8988T (cell line): ENCODE data around the gene SHCBP1.
A peak's percentile ranks its signal among the peaks of the same experiment; 100 is the strongest.
"Not testable (repeated sequence)": the region's sequence is repeated elsewhere in the genome, so short reads cannot be mapped to it uniquely, and the experiment has no call there.

Experiments used
- DNase-seq: peaks from one replicate; pipeline ENCODE4 v3.0.0; 2011

The SHCBP1 gene

DNA sequence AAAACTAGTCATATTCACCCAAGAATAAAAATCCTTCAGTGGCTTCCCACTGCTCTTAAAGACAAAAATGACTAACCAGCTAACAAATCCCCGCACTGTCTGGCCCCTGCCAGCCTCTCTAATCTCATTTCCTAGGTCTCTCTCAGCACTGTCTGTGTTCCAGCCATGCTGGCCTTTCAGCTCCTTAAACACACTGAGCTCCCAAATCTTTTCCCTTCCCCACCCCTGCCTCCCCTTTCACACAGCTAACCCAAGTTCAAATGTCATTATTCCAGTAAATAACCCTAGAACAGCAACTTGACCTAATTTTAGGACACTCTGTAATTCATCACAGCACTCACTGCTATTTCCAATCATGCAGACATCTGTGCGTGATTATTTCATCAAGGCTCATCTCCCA lies 7.8 kb downstream of the SHCBP1 start:
- no peak for DNase-seq

- no peak for DNase-seq
Observed at GRCh38 chr16:46612121-46612520, 9.1 kb downstream of the SHCBP1 start.

DNA sequence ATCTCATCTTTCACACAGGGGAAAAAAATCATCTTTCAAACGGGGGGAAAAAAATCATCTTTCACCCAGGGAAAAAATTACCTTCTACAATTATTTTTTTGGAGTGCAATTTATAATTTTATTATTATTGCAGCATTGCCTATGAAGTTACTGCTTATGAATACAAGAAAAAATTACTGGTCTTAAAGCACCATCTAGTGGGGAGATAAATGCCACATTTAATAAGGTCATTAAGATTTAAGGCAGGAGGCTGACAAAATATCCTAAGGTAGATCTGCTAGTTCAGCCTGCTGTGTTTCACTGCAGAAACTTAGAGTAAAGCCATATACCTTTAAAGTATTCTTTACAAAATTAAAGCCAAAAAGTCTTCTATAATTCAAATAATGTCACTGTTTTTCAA lies 13.7 kb downstream of the SHCBP1 start:
- no peak for DNase-seq

DNA sequence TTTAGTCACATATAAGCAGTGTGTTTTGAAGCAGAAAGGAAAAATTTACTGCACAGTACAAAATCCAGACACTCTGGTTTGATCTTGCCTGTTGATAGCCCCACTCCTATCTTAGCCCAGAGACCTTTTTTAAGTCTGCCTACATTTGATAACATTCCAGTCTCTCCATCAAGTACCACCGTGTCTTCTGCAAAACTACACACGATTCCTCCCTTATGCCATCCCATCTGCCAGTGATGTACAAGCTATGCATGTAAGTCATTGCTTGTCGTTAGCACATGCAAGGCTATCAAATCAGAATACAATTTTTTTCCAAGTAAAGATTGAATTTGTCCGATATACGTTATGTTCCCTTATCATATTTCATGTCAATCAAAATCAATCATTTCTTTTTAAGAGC lies 14.9 kb downstream of the SHCBP1 start:
- DNase-seq, result no peak

GRCh38 chr16:46591257-46591656 lies 29.9 kb downstream of the SHCBP1 start:
- DNase-seq, result no peak

- DNase-seq, result no peak
Observed at GRCh38 chr16:46586011-46586577, 35.1 kb downstream of the SHCBP1 start.

- no peak for DNase-seq
Observed at GRCh38 chr16:46583036-46583435, 38.1 kb downstream of the SHCBP1 start.

DNA sequence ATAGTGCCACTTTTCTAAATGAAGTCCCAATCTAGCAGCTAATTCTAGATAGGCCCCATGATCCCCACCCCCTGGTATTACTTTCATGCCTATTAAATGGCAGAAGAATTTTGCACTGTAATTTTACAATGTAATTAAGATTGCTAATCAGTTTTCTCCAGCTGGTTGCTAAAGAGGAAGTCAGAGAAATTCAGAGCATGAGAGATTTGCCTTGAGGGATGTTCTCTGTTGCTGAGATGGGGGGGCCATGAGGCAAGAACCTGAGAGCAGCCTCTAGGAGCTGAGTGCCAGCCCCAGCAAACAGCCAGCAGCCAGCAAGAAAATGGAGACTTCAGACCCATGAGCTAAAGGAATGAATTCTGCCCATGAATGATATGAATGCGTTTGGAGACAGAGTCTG lies 38.9 kb downstream of the SHCBP1 start:
- no peak for DNase-seq

- DNase-seq, result no peak
Observed at GRCh38 chr16:46577988-46578579, 43.1 kb downstream of the SHCBP1 start.

GRCh38 chr16:46573834-46574159 lies 47.4 kb downstream of the SHCBP1 start:
- no peak for DNase-seq

- peak; percentile 60 for DNase-seq
Observed at GRCh38 chr16:46573008-46573833, 48.0 kb downstream of the SHCBP1 start.

- no peak for DNase-seq
Observed at GRCh38 chr16:46569231-46569735, 51.9 kb downstream of the SHCBP1 start.

DNA sequence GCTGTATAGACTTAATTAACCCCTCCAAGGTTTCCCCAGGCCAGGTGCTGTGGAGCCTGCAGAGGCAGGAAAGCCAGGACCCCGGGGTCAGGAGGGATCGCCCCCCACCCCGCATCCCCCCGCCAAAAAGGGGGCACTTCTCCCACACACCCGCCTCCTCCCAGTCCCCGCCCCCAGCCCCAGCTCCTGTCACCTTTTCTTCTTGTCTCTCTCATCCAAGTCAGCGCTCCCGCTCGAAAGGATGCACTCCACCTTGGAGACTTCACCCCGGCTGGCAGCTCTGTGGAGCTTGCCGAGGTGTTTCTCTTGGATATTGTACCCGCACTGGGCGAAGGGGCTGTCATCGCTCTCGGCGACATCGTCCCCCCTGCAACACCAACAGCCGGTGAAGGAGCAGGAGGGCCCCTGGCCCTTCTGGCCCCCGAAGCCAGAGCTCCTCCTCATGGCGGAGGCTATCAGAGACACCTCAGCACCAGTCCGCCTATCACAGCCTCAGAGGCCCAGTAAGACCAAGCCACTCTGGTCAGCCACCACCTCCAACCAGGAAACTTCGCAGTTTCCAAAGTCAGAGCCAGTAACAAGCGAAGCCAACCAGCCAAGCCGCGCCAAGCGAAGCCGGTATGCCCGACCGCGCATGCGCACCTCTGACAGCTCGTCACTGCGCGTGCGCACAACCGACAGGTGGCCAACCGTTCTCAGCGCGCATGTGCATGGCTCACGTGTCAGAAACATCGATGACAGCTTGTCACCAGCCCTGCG lies 52.5 kb downstream of the SHCBP1 start:
- no peak for DNase-seq

GRCh38 chr16:46562979-46563378 lies 58.2 kb downstream of the SHCBP1 start:
- no peak for DNase-seq

DNA sequence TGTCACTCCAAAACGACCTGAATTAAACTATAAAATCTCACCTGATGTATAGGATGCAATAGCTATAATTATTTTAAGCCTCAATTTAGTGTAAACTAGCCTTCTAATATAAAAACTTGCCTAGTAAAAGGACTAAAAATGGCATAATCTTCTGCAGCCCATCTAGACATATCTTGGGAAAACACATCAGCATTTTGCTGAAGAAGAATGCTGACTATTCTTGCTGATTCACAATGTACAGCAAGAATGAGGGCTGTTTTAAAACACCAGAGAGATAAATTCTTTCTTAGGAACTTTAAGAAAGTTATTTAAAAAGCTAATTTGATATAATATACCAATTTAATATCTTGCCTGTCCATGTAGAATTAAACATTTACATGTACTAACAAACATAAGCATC lies 63.2 kb downstream of the SHCBP1 start:
- no peak for DNase-seq

GRCh38 chr16:46555951-46556350 lies 65.2 kb downstream of the SHCBP1 start:
- no peak for DNase-seq

DNA sequence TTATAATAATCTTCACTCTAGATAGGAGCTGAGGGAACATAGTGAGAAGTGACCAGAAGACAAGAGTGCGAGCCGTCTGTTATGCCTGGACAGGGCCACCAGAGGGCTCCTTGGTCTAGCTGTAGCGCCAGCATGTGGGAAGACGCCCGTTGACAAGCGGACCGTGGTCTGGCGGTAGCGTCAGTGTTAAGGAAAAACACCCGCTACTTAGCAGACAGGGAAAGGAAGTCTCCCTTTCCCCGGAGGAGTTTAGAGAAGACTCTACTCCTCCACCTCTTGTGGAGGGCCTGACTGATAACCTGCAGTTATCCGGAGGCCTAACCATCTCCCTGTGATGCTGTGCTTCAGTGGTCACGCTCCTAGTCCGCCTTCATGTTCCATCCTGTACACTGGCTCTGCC lies 66.7 kb downstream of the SHCBP1 start:
- not testable (repeated sequence) for DNase-seq

DNA sequence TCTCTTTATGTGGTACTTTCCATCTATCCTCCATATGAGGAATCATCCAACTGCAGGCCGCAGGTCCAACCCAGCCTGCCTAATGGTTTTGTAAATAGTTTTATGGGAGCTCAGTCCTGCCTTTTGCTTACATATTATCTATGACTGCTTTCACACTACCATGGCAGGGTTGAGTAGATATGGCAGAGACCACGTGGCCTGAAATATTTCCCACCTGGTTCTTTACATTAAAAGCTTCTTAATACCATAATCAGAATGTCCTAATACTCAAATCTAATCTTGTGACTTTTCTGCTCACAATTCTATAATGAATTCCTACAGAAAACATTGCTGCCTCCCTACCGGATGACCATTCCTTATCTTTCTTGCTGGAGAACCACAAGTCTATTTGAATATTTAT lies 71.7 kb downstream of the SHCBP1 start:
- no peak for DNase-seq
